Common myeloid progenitor, CD34-positive (primary cell): ENCODE measurements around the gene PPM1E.
"Not testable (repeated sequence)": the region's sequence is repeated elsewhere in the genome, so short reads cannot be mapped to it uniquely, and the experiment has no call there.

Source experiments
- CTCF ChIA-PET: fragments of 350-600 bp; sonication (Branson Sonifier 250); formaldehyde crosslinking; loops from one replicate; lab custom pipeline; 2021; ENCODE audit warnings: antibody characterized with exemption; lab: Charles Lee
- POLR2A ChIA-PET: fragments of 350-600 bp; sonication (Branson Sonifier 250); formaldehyde crosslinking; loops from one replicate; lab custom pipeline; 2021; ENCODE audit warnings: antibody characterized with exemption; lab: Charles Lee
- DNase-seq, 3 donors: peaks; one replicate each; pipeline versions ENCODE4 v3.0.0 to v3.0.0-alpha.2; 2013
- H3K27ac ChIP-seq, 2 experiments: 1 replicate in 1 of 2; 2 replicates in 1 of 2; pipeline ENCODE4 v1.7.0; 2013; ENCODE audit warnings: inconsistent platforms in 2 of 2, low read length in 2 of 2, mild to moderate bottlenecking in 2 of 2, low read depth in 1 of 2, moderate library complexity in 1 of 2; ENCODE audit not compliant: severe bottlenecking in 2 of 2, insufficient read depth in 1 of 2, poor library complexity in 1 of 2
- H3K27me3 ChIP-seq, 5 experiments: replicated peaks in 2 of 5; 1 replicate in 3 of 5; 2 replicates in 2 of 5; pipeline versions ENCODE4 v1.6.1 to v1.7.0; 2013; ENCODE audit warnings: low read length in 4 of 5, mild to moderate bottlenecking in 2 of 5, moderate library complexity in 2 of 5, inconsistent platforms in 1 of 5; ENCODE audit not compliant: insufficient read depth in 5 of 5, control insufficient read depth in 4 of 5
- H3K36me3 ChIP-seq, 4 experiments: 1 replicate in 2 of 4; 2 replicates in 2 of 4; pipeline versions ENCODE4 v1.6.1 to v1.7.0; 2013; ENCODE audit warnings: low read length in 3 of 4, control low read depth in 1 of 4, mild to moderate bottlenecking in 1 of 4; ENCODE audit not compliant: control insufficient read depth in 4 of 4, insufficient read depth in 4 of 4
- H3K4me1 ChIP-seq, 4 experiments: 1 replicate in 3 of 4; 2 replicates in 1 of 4; pipeline versions ENCODE4 v1.6.1 to v1.7.1; 2013; ENCODE audit warnings: low read length in 3 of 4, mild to moderate bottlenecking in 3 of 4, control low read depth in 1 of 4, inconsistent platforms in 1 of 4, moderate library complexity in 1 of 4; ENCODE audit not compliant: control insufficient read depth in 4 of 4, insufficient read depth in 4 of 4; ENCODE audit errors: control extremely low read depth in 1 of 4
- H3K4me3 ChIP-seq, 7 experiments: 1 replicate in 4 of 7; 2 replicates in 3 of 7; pipeline versions ENCODE4 v1.5.1 to v1.7.0; 2013; ENCODE audit warnings: mild to moderate bottlenecking in 7 of 7, low read length in 6 of 7, moderate library complexity in 6 of 7, inconsistent platforms in 2 of 7, low read depth in 2 of 7, control low read depth in 1 of 7; ENCODE audit not compliant: insufficient read depth in 4 of 7, control insufficient read depth in 1 of 7; ENCODE audit errors: extremely low read depth in 1 of 7
- H3K9me3 ChIP-seq, 5 experiments: 1 replicate in 4 of 5; 2 replicates in 1 of 5; pipeline versions ENCODE4 v1.6.1 to v1.7.1; 2013; ENCODE audit warnings: low read length in 4 of 5, mild to moderate bottlenecking in 2 of 5, inconsistent platforms in 1 of 5, low read depth in 1 of 5, moderate library complexity in 1 of 5; ENCODE audit not compliant: control insufficient read depth in 4 of 5, insufficient read depth in 2 of 5; ENCODE audit errors: control extremely low read depth in 1 of 5
- WGBS: methylation state at CpG from one replicate; pipeline ENCODE4 v1.1.5; 2013; ENCODE audit not compliant: insufficient coverage; 5-methylcytosine and 5-hydroxymethylcytosine counted together

Gene PPM1E

GRCh38 chr17:58764373-58764772, 8.7 kb downstream of the PPM1E start:
- ChIA-PET POLR2A (no interaction called here), CTCF (no interaction called here)
- 75% methylated on average over 4 of the region's 5 CpGs for WGBS

GRCh38 chr17:58778482-58778881, 22.8 kb downstream of the PPM1E start:
- WGBS: 83% methylated on average over 2 of the region's 5 CpGs
- H3K9me3 ChIP-seq, H3K4me3 ChIP-seq, H3K27me3 ChIP-seq, POLR2A ChIA-PET, H3K4me1 ChIP-seq, DNase-seq, CTCF ChIA-PET, H3K36me3 ChIP-seq, H3K27ac ChIP-seq: not testable (repeated sequence)

More at GRCh38 chr17:58764373-58764772, 8.7 kb downstream of the PPM1E start:
- H3K4me3 ChIP-seq: no peak overlapping the region
- H3K36me3 ChIP-seq: no peaks in the 10 kb centered on the region
- H3K4me1 ChIP-seq: no peaks in the 10 kb centered on the region
- H3K27ac ChIP-seq: no peak overlapping the region
- no peak for DNase-seq
- no peaks in the 10 kb centered on the region for H3K9me3 ChIP-seq
- H3K27me3 ChIP-seq: peaks cover 5 to 22% (median 11%) of the 10 kb centered on the region in 5 experiments

- no peaks in the 10 kb centered on the region for H3K9me3 ChIP-seq
- no peak for DNase-seq
- ChIA-PET CTCF (no interaction called here), POLR2A (no interaction called here)
- H3K4me1 ChIP-seq: no peaks in the 10 kb centered on the region
- WGBS: no CpG with 5 or more reads among the region's 1 CpG
- no peak overlapping the region for H3K27ac ChIP-seq
- H3K27me3 ChIP-seq: peaks cover 0 to 4% (median 0%) of the 10 kb centered on the region in 5 experiments
- no peaks in the 10 kb centered on the region for H3K36me3 ChIP-seq
- H3K4me3 ChIP-seq: no peak overlapping the region
Measured at GRCh38 chr17:58779446-58779845, 23.8 kb downstream of the PPM1E start.

GRCh38 chr17:58783380-58783779, 27.7 kb downstream of the PPM1E start:
- H3K9me3 ChIP-seq: no peaks in the 10 kb centered on the region
- ChIA-PET POLR2A (no interaction called here), CTCF (no interaction called here)

GRCh38 chr17:58785097-58785496, 29.4 kb downstream of the PPM1E start:
- POLR2A ChIA-PET: no interaction called here
- no CpG with 5 or more reads among the region's 1 CpG for WGBS

More at GRCh38 chr17:58783380-58783779, 27.7 kb downstream of the PPM1E start:
- no peak for DNase-seq
- WGBS: 100% methylated on average over 1 of the region's 4 CpGs
- H3K4me1 ChIP-seq: no peaks in the 10 kb centered on the region
- no peak overlapping the region for H3K4me3 ChIP-seq
- peaks cover 0 to 4% (median 0%) of the 10 kb centered on the region in 5 experiments for H3K27me3 ChIP-seq
- H3K36me3 ChIP-seq: no peaks in the 10 kb centered on the region
- H3K27ac ChIP-seq: no peak overlapping the region

GRCh38 chr17:58786586-58787295, 31.1 kb downstream of the PPM1E start:
- no CpG with 5 or more reads among the region's 3 CpGs for WGBS
- CTCF ChIA-PET: no interaction called here

More at GRCh38 chr17:58785097-58785496, 29.4 kb downstream of the PPM1E start:
- H3K36me3 ChIP-seq: no peaks in the 10 kb centered on the region
- H3K27ac ChIP-seq: no peak overlapping the region
- no peak for DNase-seq
- CTCF ChIA-PET: no interaction called here
- no peak overlapping the region for H3K4me3 ChIP-seq
- H3K27me3 ChIP-seq: peaks cover 0 to 3% (median under 1%) of the 10 kb centered on the region in 5 experiments
- H3K9me3 ChIP-seq: no peaks in the 10 kb centered on the region
- no peaks in the 10 kb centered on the region for H3K4me1 ChIP-seq

GRCh38 chr17:58788199-58788598, 32.5 kb downstream of the PPM1E start:
- no peaks in the 10 kb centered on the region for H3K4me1 ChIP-seq
- H3K4me3 ChIP-seq: no peak overlapping the region
- no peaks in the 10 kb centered on the region for H3K9me3 ChIP-seq
- peaks cover 0 to 4% (median 3%) of the 10 kb centered on the region in 5 experiments for H3K27me3 ChIP-seq
- CTCF ChIA-PET: no interaction called here
- no peaks in the 10 kb centered on the region for H3K36me3 ChIP-seq
- POLR2A ChIA-PET: no interaction called here
- DNase-seq: no peak
- H3K27ac ChIP-seq: no peak overlapping the region
- 98% methylated on average over 5 of the region's 7 CpGs for WGBS

More at GRCh38 chr17:58786586-58787295, 31.1 kb downstream of the PPM1E start:
- POLR2A ChIA-PET: no interaction called here
- no peaks in the 10 kb centered on the region for H3K4me1 ChIP-seq
- no peaks in the 10 kb centered on the region for H3K36me3 ChIP-seq
- no peak overlapping the region for H3K27ac ChIP-seq
- no peak for DNase-seq
- no peaks in the 10 kb centered on the region for H3K9me3 ChIP-seq
- H3K4me3 ChIP-seq: no peak overlapping the region
- peaks cover 0 to 4% (median 3%) of the 10 kb centered on the region in 5 experiments for H3K27me3 ChIP-seq
